HG03571 (cell line): Measurements from ENCODE around the gene KCNH6.

ENCODE experiments used
- ATAC-seq: cut with Tn5 transposase; IDR thresholded peaks from one replicate; pipeline ENCODE4 v1.9.1; 2021; ENCODE audit not compliant: unreplicated experiment

The KCNH6 gene

DNA sequence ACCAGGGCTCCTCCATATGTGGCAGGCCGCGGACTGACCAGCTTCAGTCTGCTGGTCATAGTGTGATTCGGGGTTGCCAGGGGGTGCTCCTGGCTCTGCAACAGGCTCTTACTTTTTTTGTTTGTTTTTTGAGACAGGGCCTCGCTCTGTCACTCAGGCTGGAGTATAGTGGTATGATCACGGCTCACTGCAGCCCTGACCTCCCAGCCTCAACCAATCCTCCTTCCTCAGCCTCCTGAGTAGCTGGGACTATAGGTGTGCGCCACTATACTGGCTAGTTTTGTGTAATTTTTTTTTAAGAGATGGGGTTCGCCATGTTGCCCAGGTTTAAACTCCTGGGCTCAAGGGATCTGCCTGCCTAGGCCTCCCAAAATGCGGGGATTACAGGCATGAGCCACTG is 11.8 kb upstream of the KCNH6 start:
- ATAC-seq: no peak

DNA sequence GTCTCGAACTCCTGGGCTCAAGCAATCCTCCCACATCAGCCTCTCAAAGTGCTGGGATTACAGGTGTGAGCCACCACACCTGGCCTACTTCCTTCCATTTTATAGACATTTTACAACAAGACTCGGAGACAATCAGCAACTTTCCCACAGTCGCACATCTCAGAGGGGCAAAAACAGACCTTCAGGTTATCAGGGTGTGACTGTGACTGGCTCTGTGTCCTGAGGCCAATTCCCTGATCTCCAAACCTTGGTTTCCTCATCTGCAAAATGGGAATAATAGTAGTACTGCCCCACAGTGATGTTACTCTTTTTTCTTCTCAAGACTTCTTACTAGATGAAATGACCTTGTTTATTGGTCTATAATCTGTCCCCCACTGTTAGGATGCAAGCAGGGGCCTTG is 10.8 kb upstream of the KCNH6 start:
- no peak for ATAC-seq

- ATAC-seq: no peak
These were observed 10.1 kb upstream of the KCNH6 start for GRCh38 chr17:63512896-63513644.

DNA sequence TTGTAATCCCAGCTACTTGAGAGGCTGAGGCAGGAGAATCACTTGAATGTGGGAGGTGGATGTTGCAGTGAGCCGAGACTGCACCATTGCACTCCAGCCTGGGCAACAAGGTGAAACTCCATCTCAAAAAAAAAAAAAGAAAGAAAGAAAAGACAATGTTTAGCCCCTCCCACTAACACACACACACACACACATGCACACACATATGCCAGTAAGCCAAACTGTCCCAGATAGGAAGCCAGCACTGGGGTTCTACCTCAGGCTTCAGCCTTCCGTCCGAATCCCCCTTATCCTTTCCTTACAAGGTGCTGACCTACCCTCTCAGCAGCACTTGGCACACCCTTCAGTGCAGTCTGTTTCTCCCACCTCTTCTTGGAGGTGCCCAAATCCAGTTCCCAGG is 8.7 kb upstream of the KCNH6 start:
- ATAC-seq: no peak

DNA sequence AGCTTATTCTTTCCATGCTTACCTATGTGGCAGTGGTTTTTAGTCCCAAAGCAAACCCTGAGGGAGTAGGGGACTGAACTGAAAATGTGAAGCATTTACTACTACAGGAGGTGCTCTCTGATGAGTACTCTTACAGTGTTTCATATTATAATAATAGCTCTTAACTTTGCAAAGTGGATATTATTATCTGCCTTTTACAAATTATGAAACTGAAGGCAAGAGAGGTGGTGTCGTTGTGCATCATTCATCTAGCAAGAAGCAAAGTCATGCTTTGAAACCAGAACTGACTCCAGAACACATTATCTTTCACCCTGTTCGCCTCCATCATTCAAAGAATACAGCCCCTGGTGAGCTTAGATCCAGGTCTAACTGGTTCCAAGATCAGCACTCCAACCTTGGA is 8.2 kb upstream of the KCNH6 start:
- no peak for ATAC-seq

- no peak for ATAC-seq
These were observed 7.7 kb upstream of the KCNH6 start for GRCh38 chr17:63515426-63515825.

- ATAC-seq: no peak
These were observed 6.0 kb upstream of the KCNH6 start for GRCh38 chr17:63516910-63517824.

GRCh38 chr17:63517825-63518534 is 5.2 kb upstream of the KCNH6 start:
- no peak for ATAC-seq

DNA sequence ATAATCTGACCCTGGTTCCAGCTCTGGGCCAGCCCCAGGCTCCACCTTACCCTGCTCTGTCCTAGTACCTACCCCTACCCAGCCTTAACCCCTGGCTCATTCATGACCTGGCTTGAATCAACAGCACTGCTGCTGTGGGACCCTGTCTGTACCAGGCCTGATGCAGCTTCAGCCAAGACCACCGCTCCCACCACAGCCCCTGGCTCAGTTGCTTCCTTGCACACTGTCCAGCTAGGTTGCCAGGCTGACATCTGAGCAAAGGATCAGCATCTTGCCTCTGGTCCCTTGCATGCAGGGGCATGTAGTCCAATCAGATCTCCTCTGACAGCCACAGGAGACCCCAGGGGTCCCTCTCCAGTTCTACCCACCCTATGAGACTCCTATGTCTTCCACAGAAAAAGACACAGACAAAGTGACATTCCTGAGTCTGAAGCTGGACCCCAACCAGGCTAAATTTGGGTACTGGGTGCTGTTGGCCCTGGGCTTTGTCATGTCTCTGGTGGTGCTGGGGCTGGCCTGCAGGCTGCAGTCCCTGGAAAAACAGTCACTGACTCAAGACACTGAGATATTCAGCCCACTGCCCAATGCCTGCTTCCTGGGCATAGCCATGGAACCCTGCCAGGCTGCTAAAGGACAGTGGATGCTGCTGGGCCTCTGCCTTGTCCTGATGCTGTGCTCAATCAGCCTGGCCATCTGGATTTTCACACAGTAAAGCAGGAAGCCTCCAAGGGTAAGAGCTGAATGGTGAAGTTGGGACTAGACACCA is 3.9 kb upstream of the KCNH6 start:
- ATAC-seq: no peak

DNA sequence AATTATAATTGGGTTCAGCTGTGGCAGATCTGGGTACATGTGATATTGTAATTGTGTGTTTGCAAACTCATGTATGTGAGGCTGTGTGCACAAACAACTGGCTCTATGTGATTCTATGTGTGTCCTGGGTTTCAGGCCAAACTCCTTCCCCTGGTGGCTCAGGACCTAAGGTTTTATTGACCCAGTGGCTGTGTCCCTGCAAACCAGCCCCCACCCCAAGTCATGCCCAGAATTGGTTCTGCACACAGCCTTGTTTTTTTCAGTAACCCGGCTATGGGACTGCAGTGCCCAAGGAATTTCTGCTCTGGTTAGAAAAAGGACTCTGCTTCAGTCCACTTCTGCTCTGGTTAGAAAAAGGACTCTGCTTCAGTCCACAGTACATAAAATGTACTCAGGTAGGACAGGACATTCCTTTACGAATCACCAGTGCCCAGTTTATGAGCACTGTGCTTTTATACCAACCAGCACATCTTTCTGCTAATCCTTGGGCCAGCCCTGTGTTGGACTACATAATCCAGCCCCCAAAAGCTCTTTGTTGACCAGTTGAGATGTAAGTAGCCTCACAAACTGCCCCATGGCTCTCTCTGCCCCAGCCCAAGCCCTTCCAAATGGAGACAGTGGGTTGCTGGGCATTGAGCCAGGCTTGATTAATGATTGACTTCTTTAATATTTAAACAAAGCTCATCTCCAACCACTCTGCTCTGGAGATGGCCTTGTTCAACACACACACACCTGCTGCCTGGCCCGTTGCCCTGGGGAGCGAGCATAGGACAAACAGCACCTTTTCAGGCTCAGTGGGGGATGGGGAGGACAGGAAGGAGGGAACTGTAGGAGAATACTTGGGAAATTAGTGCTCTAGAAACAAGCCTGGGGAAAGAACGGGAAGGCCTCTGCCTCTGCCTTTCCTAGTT is 2.9 kb upstream of the KCNH6 start:
- ATAC-seq: no peak

GRCh38 chr17:63524051-63524450 is 893 bp downstream of the KCNH6 start:
- ATAC-seq: no peak

DNA sequence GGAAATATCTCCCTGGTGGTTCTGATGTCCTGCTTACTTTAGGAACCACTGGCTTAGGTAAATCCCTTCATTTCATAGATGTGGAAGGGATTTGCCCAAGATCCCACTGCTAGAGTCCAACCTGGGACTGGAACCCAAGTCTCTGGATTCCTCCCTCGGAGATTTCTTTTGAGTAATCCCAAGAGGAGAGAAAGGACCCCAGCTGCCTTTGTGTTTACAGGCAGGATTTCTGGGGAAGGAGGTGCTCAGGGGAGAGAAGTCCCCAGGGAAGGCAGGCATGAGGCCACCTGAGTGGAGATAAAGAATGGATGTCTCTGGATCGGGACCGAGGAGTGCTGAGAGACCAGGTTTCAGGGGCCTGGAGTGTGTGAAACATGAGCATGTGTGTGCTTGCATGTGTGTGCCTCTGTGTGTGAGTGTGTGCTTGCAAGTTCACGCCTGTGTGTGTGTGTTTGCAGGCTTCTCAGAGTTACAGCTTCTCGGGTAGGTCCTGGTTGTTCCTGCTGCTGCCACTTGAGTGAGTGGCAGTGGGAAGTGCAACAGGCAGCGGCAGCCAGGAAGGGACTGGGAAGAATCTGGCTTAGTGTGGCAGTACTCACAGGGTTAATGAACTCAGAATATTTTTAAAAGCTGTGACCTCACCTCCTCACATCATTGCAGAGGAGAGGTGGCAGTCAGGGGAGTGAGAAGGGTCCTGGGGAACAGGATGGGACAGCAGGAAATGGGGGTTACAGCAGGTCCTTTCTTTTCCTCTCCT is 2.2 kb downstream of the KCNH6 start:
- no peak for ATAC-seq

GRCh38 chr17:63526861-63527260 is 3.7 kb downstream of the KCNH6 start:
- no peak for ATAC-seq

DNA sequence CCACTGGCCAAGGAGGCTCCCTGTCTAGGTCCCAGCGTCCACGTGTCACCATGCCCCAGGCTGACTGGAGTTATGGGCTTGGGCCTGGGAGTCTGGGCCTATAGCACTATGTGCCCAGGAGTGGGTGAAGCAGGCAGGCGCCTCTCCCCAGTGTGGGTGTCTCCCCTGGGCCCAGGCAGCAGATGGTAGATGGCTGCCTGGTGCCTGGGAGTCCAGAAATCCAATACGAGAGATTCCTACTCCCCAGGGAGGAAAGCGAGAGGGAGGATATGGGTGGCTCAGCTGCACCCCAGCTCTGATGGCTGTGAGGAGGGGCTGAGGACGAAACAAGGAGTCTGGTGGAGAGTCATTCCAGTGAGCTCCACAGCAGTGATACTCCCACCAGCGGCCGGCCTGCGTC is 5.0 kb downstream of the KCNH6 start:
- ATAC-seq: no peak

DNA sequence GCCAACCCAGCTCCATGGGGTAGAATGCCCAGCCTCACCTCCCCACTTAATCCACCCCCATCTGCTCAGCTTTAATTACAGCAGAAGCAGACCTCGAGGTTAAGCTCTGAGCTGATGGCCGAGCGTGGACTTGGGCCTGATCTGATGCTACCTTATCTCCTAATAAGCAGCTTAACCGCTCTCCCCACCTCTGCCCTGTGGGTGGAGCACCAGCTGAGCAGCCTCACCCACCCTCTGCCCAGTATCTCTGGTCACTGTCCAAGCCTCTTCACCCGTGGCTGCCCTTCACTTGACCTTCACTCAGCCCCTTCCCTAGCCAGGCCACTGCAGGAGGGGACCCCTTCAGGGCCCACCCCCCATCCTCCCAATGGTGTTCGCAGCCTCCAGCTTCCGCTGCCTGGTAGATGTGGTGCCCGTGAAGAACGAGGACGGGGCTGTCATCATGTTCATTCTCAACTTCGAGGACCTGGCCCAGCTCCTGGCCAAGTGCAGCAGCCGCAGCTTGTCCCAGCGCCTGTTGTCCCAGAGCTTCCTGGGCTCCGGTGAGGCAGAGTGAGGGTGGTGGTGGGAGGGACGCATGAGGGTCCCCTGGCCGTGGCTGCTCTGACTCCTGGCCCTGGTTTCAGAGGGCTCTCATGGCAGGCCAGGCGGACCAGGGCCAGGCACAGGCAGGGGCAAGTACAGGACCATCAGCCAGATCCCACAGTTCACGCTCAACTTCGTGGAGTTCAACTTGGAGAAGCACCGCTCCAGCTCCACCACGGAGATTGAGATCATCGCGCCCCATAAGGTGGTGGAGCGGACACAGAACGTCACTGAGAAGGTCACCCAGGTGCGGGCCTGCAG is 6.8 kb downstream of the KCNH6 start:
- no peak for ATAC-seq

DNA sequence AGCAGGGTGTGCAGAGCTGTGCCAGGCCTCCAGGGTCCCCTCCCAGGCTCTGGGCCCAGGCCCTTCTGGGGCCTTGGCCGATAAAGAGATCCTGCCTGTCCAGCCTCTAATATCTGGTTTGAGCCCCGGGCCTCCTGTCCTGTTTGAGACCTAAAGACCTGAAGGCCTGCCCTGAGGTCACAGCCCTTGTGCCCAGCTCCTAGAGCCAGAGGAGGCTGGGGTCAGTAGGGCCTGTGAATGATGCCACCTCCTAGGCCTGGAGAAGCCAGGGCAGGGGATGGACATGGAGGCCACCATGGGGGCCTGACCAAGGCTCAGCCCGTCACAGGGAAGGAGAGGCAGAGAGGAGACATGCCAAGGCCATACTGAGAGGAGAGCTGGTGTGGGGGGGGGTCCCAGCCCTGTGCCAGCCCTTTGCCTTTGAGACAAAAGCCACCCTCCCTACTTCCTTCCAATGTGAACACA is 7.4 kb downstream of the KCNH6 start:
- no peak for ATAC-seq

GRCh38 chr17:63531022-63531965 is 8.1 kb downstream of the KCNH6 start:
- ATAC-seq: no peak
